OCI-LY7 (cell line): ENCODE measurements around the gene PELI1. TPM values are rescaled to one million over a fixed set of nuclear protein-coding genes. Genes with fewer than 3 reads are reported as not detected.
A peak's percentile ranks its signal among the peaks of the same experiment; 100 is the strongest.

Source experiments
- BruUV-seq: library from RNA; stranded (reverse); fragments of 400-500 nt; replicated peaks from 2 replicates; lab custom pipeline; 2021; lab: Mats Ljungman, UMichigan
- CTCF ChIA-PET: fragments of 300-600 bp; sonication (Branson Sonifier 250); formaldehyde crosslinking; loops from one replicate; lab custom pipeline; 2022; ENCODE audit warnings: antibody characterized with exemption; ENCODE audit not compliant: unreplicated experiment; lab: Charles Lee
- POLR2A ChIA-PET: fragments of 300-600 bp; sonication (Branson Sonifier 250); formaldehyde crosslinking; loops from one replicate; lab custom pipeline; 2022; ENCODE audit warnings: antibody characterized with exemption; lab: Charles Lee
- DNase-seq: peaks from one replicate; pipeline ENCODE4 v3.0.0-alpha.2; 2015; ENCODE audit warnings: low spot score
- H2AFZ ChIP-seq: fragments of 200-600 bp; sonication (generic), shearing (Covaris generic); 2 replicates; pipeline ENCODE4 v1.6.1; 2014; ENCODE audit warnings: mild to moderate bottlenecking, antibody characterized with exemption, low read length, moderate library complexity
- H3K27ac ChIP-seq: fragments of 200-600 bp; sonication (generic); 2 replicates; pipeline ENCODE4 v1.5.1; 2014; ENCODE audit warnings: mixed run types, low read depth, mild to moderate bottlenecking, moderate library complexity, low read length, inconsistent platforms; ENCODE audit not compliant: poor library complexity, severe bottlenecking
- H3K36me3 ChIP-seq: fragments of 200-600 bp; sonication (generic); 2 replicates; pipeline ENCODE4 v1.6.1; 2014; ENCODE audit warnings: mild to moderate bottlenecking, antibody characterized with exemption, low read length, moderate library complexity, mixed read lengths; ENCODE audit not compliant: insufficient read depth
- H3K4me1 ChIP-seq: fragments of 200-600 bp; sonication (generic); 2 replicates; pipeline ENCODE4 v1.5.1; 2014; ENCODE audit warnings: mild to moderate bottlenecking, low read length; ENCODE audit not compliant: insufficient read depth, poor library complexity, severe bottlenecking
- H3K4me2 ChIP-seq: fragments of 200-600 bp; sonication (generic); 2 replicates; pipeline ENCODE4 v1.6.1; 2014; ENCODE audit warnings: mild to moderate bottlenecking, low read length
- H3K4me3 ChIP-seq: fragments of 200-600 bp; sonication (generic); 2 replicates; pipeline ENCODE4 v1.5.1; 2014; ENCODE audit warnings: mild to moderate bottlenecking, low read depth, low read length; ENCODE audit not compliant: poor library complexity, severe bottlenecking
- H3K79me2 ChIP-seq: fragments of 200-600 bp; sonication (generic); 2 replicates; pipeline ENCODE4 v1.6.1; 2016; ENCODE audit warnings: low read depth, mild to moderate bottlenecking, low read length, moderate library complexity, mixed read lengths; ENCODE audit not compliant: insufficient read depth
- H3K9me2 ChIP-seq: fragments of 200-600 bp; sonication (generic); 2 replicates; pipeline ENCODE4 v1.6.1; 2016; ENCODE audit warnings: mild to moderate bottlenecking, low read length, mixed read lengths; ENCODE audit not compliant: insufficient read depth
- H3K9me3 ChIP-seq: fragments of 200-600 bp; sonication (generic); 2 replicates; pipeline ENCODE4 v1.6.1; 2014; ENCODE audit warnings: mild to moderate bottlenecking, mixed run types, low read length, mixed read lengths
- H4K20me1 ChIP-seq: fragments of 200-600 bp; sonication (generic); 2 replicates; pipeline ENCODE4 v1.6.1; 2014; ENCODE audit warnings: mild to moderate bottlenecking, antibody characterized with exemption, low read length, moderate library complexity, mixed read lengths; ENCODE audit not compliant: insufficient read depth
- CTCF ChIP-seq: fragments of 200-600 bp; sonication (generic); conservative IDR thresholded peaks from 2 replicates; pipeline ENCODE4 v1.5.1; 2014; ENCODE audit warnings: mild to moderate bottlenecking, antibody characterized with exemption, low read length, moderate library complexity, mixed read lengths
- EZH2phosphoT487 ChIP-seq: fragments of 200-600 bp; sonication (generic); IDR thresholded peaks from 2 replicates; pipeline ENCODE4 v1.6.1; 2018; ENCODE audit warnings: low read depth, borderline replicate concordance, mild to moderate bottlenecking, mixed run types, antibody characterized with exemption, low read length, moderate library complexity, mixed read lengths
- intact Hi-C: fragments of 100-400 bp; cut with micrococcal nuclease; formaldehyde crosslinking; loops from one replicate; pipeline ENCODE4 v1.10.0; 2022; ENCODE audit not compliant: unreplicated experiment
- total RNA-seq, 2 experiments: library from RNA; depleted of rRNA in 1 of 2; stranded (reverse); fragments of >200 nt in 1 of 2; shearing (Covaris generic) in 1 of 2; gene quantifications; 2 replicates each; pipeline ENCODE4 v1.2.3, GENCODE V29; 2014 to 2022

PELI1 gene
- total RNA-seq, 2 experiments from 2014 or later, result 108 to 174 TPM

DNA sequence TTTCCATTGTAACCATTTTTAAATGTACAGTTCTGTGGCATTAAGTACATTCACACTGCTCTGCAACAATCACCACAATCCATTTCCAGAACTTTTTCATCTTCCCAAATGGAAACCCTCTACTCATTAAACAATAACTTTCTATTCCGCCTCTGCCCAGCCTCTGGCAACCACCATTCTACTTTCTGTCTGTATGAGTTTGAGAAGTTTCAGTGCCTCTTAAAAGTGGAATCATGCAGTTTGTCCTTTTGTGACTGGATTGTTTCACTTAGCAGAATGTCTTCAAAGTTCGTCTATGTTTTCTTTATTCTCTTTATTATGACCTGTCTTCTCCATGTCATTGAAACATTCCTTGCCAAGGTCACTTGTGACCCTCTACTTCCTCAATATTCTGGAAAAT is 22.0 kb upstream of the PELI1 start:
- H3K9me2 ChIP-seq, result no peaks in the 10 kb centered on the region
- no peaks in the 10 kb centered on the region for H3K9me3 ChIP-seq
- no peak overlapping the region for H3K4me3 ChIP-seq
- ChIA-PET POLR2A (interaction anchor here (1.1 kb wide), 2 partner anchors 14 to 49 kb away, joined by 3 to 4 read pairs; no protein-coding TSS in a partner anchor), CTCF (no interaction called here)
- no peak overlapping the region for H3K4me2 ChIP-seq
- H4K20me1 ChIP-seq, result no peaks in the 10 kb centered on the region
- H3K4me1 ChIP-seq, result peaks cover 31% of the 10 kb centered on the region
- no peaks in the 10 kb centered on the region for H3K36me3 ChIP-seq
- no peak overlapping the region for H3K27ac ChIP-seq
- TF ChIP-seq CTCF (no peak), EZH2phosphoT487 (no peak)
- intact Hi-C loops, result no loop called here
- H3K79me2 ChIP-seq, result no peaks in the 10 kb centered on the region
- no TSS peak for BruUV-seq
- no peak for DNase-seq
- H2AFZ ChIP-seq, result peak overlapping the region; percentile 62; the same call in 1 of the 2 replicates

DNA sequence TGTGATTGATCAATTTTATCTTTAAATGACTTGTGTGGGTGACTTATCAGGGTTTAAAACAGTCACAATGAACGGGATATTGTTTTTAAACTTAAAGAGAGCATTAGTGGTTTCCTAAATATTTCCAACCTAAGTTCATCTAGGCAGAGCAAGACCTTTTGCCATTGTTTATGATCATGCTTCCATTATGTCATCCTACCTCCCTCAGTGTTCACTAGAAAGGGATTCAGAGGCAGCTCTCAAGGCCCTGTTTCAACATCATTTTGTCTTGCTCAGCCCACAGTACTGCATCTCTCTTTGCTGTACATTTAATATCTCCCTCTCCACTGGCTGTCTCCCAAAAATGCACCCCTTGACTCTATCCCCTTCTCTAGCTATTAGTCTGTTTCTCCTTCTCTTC is 21.5 kb upstream of the PELI1 start:
- POLR2A ChIA-PET, result interaction anchor here (0.7 to 1.1 kb wide), 5 partner anchors 10 to 50 kb away, joined by 3 to 4 read pairs (median 3); no protein-coding TSS in a partner anchor
- BruUV-seq, result no TSS peak

More for the DNA sequence above, 21.5 kb upstream of the PELI1 start:
- no peak for DNase-seq
- Histone ChIP-seq H3K9me3 (no peaks in the 10 kb centered on the region), H3K4me3 (no peak overlapping the region), H3K79me2 (no peaks in the 10 kb centered on the region), H2AFZ (peak overlapping the region; percentile 62), H3K36me3 (no peaks in the 10 kb centered on the region), H3K9me2 (no peaks in the 10 kb centered on the region), H3K4me1 (peaks cover 29% of the 10 kb centered on the region), H4K20me1 (no peaks in the 10 kb centered on the region), H3K27ac (no peak overlapping the region), H3K4me2 (no peak overlapping the region)
- intact Hi-C loops, result no loop called here
- CTCF ChIA-PET, result no interaction called here
- TF ChIP-seq EZH2phosphoT487, result no peak
- TF ChIP-seq CTCF, result no peak
